ENCODE results near the gene FAM124A. TPM values are rescaled to one million over a fixed set of nuclear protein-coding genes. Genes with fewer than 3 reads are reported as not detected.

The FAM124A gene
- total and polyA plus RNA-seq, 12 donors: 2.1 to 14.0 (median 7.0) TPM

DNA sequence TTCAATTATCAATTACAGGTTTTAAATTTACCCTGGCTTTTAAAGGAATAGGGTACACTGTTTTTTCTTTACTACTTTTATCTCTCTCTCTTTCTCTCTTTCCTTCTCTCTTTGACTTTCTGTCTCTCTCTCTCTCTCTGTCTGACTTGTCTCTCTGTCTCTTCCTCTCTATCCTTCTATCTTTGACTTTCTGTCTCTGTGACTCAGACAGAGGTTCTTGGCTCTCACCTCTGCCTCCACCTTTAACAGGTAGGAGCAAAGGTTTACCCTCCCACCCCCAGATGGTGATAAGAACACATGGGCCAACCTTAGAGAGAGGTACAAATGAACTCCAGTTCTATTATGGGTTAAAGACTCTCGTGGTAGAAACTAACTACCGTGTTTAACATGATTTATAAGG is 20.3 kb upstream of the FAM124A start:
- no peaks in the 10 kb centered on the region for H3K4me1 ChIP-seq
- H3K4me3 ChIP-seq: no peak overlapping the region
- H3K27me3 ChIP-seq: peaks cover 0 to 4% (median 0%) of the 10 kb centered on the region in 7 donors
- peaks cover 0 to 7% (median 0%) of the 10 kb centered on the region in 11 donors for H3K9me3 ChIP-seq
- H3K36me3 ChIP-seq: no peaks in the 10 kb centered on the region
- intact Hi-C loops (cut with DNase I): no loop called here
- no peak for ATAC-seq
- DNase-seq: no peak
- no peak overlapping the region for H3K27ac ChIP-seq
- TF ChIP-seq, protein P1, sequence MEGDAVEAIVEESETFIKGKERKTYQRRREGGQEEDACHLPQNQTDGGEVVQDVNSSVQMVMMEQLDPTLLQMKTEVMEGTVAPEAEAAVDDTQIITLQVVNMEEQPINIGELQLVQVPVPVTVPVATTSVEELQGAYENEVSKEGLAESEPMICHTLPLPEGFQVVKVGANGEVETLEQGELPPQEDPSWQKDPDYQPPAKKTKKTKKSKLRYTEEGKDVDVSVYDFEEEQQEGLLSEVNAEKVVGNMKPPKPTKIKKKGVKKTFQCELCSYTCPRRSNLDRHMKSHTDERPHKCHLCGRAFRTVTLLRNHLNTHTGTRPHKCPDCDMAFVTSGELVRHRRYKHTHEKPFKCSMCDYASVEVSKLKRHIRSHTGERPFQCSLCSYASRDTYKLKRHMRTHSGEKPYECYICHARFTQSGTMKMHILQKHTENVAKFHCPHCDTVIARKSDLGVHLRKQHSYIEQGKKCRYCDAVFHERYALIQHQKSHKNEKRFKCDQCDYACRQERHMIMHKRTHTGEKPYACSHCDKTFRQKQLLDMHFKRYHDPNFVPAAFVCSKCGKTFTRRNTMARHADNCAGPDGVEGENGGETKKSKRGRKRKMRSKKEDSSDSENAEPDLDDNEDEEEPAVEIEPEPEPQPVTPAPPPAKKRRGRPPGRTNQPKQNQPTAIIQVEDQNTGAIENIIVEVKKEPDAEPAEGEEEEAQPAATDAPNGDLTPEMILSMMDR (IDR thresholded peaks at IDR 0.05): no peak
- 79 to 92% methylated on average over 2 of the region's 2 CpGs for WGBS, 2 donors

DNA sequence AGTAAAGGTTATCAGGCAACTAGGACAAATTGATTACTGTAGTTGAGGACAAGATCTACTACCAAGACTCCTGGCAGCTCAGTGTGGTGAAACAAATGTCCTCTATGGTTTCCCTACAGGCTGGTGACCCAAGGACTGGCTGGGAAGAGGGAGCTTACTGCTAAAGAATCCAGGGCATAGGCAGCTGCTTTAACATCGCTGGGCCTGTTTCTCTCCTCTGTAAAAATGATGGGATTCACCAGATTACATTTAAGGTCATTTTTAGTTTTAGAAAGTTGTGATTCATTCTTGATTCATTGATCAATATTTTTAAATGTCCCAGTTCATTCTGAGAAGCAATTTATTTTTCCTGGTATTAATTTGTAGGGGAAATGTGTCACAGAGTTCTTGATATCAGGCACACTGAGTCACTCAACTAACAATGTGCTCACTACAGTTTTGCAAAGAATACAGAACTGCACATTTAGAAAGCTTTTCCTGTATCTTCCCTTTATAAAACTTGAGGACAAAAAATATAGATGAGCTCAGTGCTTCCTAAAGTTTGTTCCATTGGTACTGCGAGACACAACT is 19.6 kb upstream of the FAM124A start:
- TF ChIP-seq, protein P1 (IDR thresholded peaks at IDR 0.05): no peak
- ATAC-seq: no peak

GRCh38 chr13:51206584-51206983 is 15.6 kb upstream of the FAM124A start:
- intact Hi-C loops (cut with DNase I): no loop called here
- Histone ChIP-seq H3K9me3 (no peaks in the 10 kb centered on the region), H3K4me3 (no peak overlapping the region), H3K27me3 (peaks cover 0 to 20% (median 13%) of the 10 kb centered on the region in 7 donors), H3K27ac (no peak overlapping the region), H3K36me3 (no peaks in the 10 kb centered on the region), H3K4me1 (no peaks in the 10 kb centered on the region)
- WGBS, 2 donors: 99 to 100% methylated on average over 3 of the region's 3 CpGs
- ATAC-seq (no peak), DNase-seq (no peak)
- TF ChIP-seq, protein P1 (IDR thresholded peaks at IDR 0.05): no peak

More for the DNA sequence above, 19.6 kb upstream of the FAM124A start:
- Histone ChIP-seq H3K27me3 (peaks cover 0 to 4% (median 0%) of the 10 kb centered on the region in 7 donors), H3K4me3 (no peak overlapping the region), H3K36me3 (no peaks in the 10 kb centered on the region), H3K27ac (no peak overlapping the region), H3K4me1 (no peaks in the 10 kb centered on the region), H3K9me3 (peaks cover 0 to 7% (median 0%) of the 10 kb centered on the region in 11 donors)
- no peak for DNase-seq
- intact Hi-C loops (cut with DNase I): no loop called here
- 85 to 92% methylated on average over 2 of the region's 2 CpGs for WGBS, 2 donors

DNA sequence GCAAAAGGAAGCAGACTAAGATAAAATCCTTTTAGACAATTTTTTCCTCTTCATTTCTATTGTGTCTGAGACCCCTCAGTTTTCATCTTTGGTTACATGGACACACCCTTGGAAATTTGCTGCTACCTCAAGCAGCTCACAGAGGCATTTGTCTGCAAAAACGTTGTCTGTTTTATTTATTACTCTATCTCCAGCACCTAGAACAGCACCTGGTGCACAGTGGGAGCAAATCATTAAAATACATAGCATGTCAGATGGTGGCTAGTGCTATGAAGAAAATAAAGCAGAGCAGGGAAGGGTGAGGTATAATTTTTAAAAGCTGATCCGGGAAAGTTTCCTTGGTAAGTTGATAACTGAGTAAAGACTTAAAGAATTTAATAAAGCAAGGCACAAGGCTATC is 14.3 kb upstream of the FAM124A start:
- Histone ChIP-seq H3K36me3 (no peaks in the 10 kb centered on the region), H3K9me3 (no peaks in the 10 kb centered on the region), H3K4me3 (no peak overlapping the region), H3K27me3 (peaks cover 0 to 32% (median 20%) of the 10 kb centered on the region in 7 donors), H3K27ac (no peak overlapping the region), H3K4me1 (no peaks in the 10 kb centered on the region)
- WGBS, 2 donors: 55 to 65% methylated on average over 2 of the region's 2 CpGs
- intact Hi-C loops (cut with DNase I): no loop called here
- ATAC-seq: no peak
- no peak for DNase-seq
- TF ChIP-seq, protein P1 (IDR thresholded peaks at IDR 0.05): no peak

Data from heart right ventricle (tissue), 16 donors.